GM12891 (cell line): ENCODE results near the gene VWA8.

Experiments
- POLR2A ChIP-seq: IDR thresholded peaks from 2 replicates; pipeline ENCODE4 v1.6.1; 2011; ENCODE audit warnings: low read depth, low read length, control low read depth
- TAF1 ChIP-seq: IDR thresholded peaks from 2 replicates; pipeline ENCODE4 v1.6.1; 2011; ENCODE audit warnings: low read depth, low read length, control low read depth

GRCh38 chr13:41546372-41547190 is 414.3 kb downstream of the VWA8 start:
- TF ChIP-seq POLR2A (no peak), TAF1 (no peak)
